H1 (cell line): Measurements from ENCODE around the gene SOX8. TPM values are rescaled to one million over a fixed set of nuclear protein-coding genes. Genes with fewer than 3 reads are reported as not detected.

ENCODE experiments used
- CTCF ChIA-PET: fragments of 300-600 bp; sonication (Branson Sonifier 250); formaldehyde crosslinking; loops from one replicate; lab custom pipeline; 2021; ENCODE audit not compliant: partially characterized antibody; lab: Charles Lee
- POLR2A ChIA-PET: fragments of 300-600 bp; sonication (Branson Sonifier 250); formaldehyde crosslinking; loops from one replicate; lab custom pipeline; 2021; ENCODE audit warnings: inconsistent platforms; ENCODE audit not compliant: partially characterized antibody; lab: Charles Lee
- DNase-seq, 2 experiments: peaks; one replicate each; pipeline versions ENCODE4 v3.0.0 to v3.0.0-alpha.2; 2010 to 2022; ENCODE audit warnings: low spot score in 2 of 2, low read depth in 1 of 2, mixed read lengths in 1 of 2
- FAIRE-seq: peaks from 2 replicates; lab custom pipeline; 2011; peaks lifted over from hg19 to GRCh38; lab: Jason Lieb, UNC
- H2AFZ ChIP-seq: 2 replicates; pipeline ENCODE4 v1.8.1; 2012; ENCODE audit warnings: low read length, inconsistent platforms
- H2AK5ac ChIP-seq: 2 replicates; pipeline ENCODE4 v1.6.1; 2013; ENCODE audit warnings: low read depth, low read length
- H2BK120ac ChIP-seq: replicated peaks from 2 replicates; pipeline ENCODE3; 2013; ENCODE audit warnings: low read depth, low read length, inconsistent platforms
- H2BK12ac ChIP-seq: 2 replicates; pipeline ENCODE4 v1.6.1; 2013; ENCODE audit warnings: low read depth, low read length
- H2BK15ac ChIP-seq: 2 replicates; pipeline ENCODE4 v1.6.1; 2013; ENCODE audit warnings: low read length
- H2BK20ac ChIP-seq: 2 replicates; pipeline ENCODE4 v1.6.1; 2013; ENCODE audit warnings: low read length
- H2BK5ac ChIP-seq: 2 replicates; pipeline ENCODE4 v1.6.1; 2013; ENCODE audit warnings: low read depth, low read length
- H3K14ac ChIP-seq: 2 replicates; pipeline ENCODE4 v1.6.1; 2013; ENCODE audit warnings: inconsistent platforms; ENCODE audit not compliant: insufficient read length
- H3K18ac ChIP-seq: 2 replicates; pipeline ENCODE4 v1.6.1; 2013; ENCODE audit warnings: low read length; ENCODE audit errors: extremely low read depth
- H3K23ac ChIP-seq: 2 replicates; pipeline ENCODE4 v1.6.1; 2013; ENCODE audit warnings: inconsistent platforms; ENCODE audit not compliant: insufficient read length
- H3K23me2 ChIP-seq: 2 replicates; pipeline ENCODE4 v1.6.1; 2013; ENCODE audit warnings: low read depth, low read length
- H3K27ac ChIP-seq: 2 replicates; pipeline ENCODE4 v1.6.1; 2011; ENCODE audit warnings: low read depth, low read length, inconsistent platforms
- H3K27me3 ChIP-seq, 4 experiments: replicated peaks in 1 of 4; 1 replicate in 1 of 4; 2 replicates in 3 of 4; pipeline versions ENCODE4 v1.6.1 to v1.8.1; 2011 to 2013; ENCODE audit warnings: low read length in 3 of 4, mild to moderate bottlenecking in 3 of 4, inconsistent platforms in 2 of 4, mixed read lengths in 2 of 4, moderate library complexity in 1 of 4; ENCODE audit not compliant: control insufficient read depth in 3 of 4, insufficient read depth in 3 of 4; ENCODE audit errors: extremely low read depth in 1 of 4
- H3K36me3 ChIP-seq, 4 experiments: 2 replicates each; pipeline versions ENCODE4 v1.6.1 to v1.8.1; 2011 to 2013; ENCODE audit warnings: mild to moderate bottlenecking in 4 of 4, low read length in 3 of 4, moderate library complexity in 2 of 4, control low read depth in 1 of 4, inconsistent platforms in 1 of 4; ENCODE audit not compliant: insufficient read depth in 4 of 4, control insufficient read depth in 2 of 4
- H3K4ac ChIP-seq: replicated peaks from 2 replicates; pipeline ENCODE3; 2013; ENCODE audit warnings: low read length, low read depth, mixed read lengths, inconsistent platforms; ENCODE audit not compliant: insufficient read length
- H3K4me1 ChIP-seq, 4 experiments: replicated peaks in 1 of 4; 1 replicate in 1 of 4; 2 replicates in 3 of 4; pipeline versions ENCODE4 v1.6.1 to v1.8.1; 2011 to 2013; ENCODE audit warnings: low read length in 3 of 4, inconsistent platforms in 2 of 4, mixed read lengths in 1 of 4; ENCODE audit not compliant: insufficient read depth in 4 of 4, control insufficient read depth in 3 of 4
- H3K4me2 ChIP-seq, 2 experiments: 2 replicates each; pipeline versions ENCODE4 v1.6.1 to v1.8.1; 2011 to 2013; ENCODE audit warnings: low read depth in 2 of 2, low read length in 2 of 2, control low read depth in 1 of 2, inconsistent platforms in 1 of 2, mild to moderate bottlenecking in 1 of 2; ENCODE audit not compliant: insufficient read depth in 1 of 2
- H3K4me3 ChIP-seq, 4 experiments: fragments of 200-600, 300-600 bp in 1 of 4; sonication (generic), shearing (Covaris generic), sonication (Bioruptor Twin) in 1 of 4; 2 replicates each; pipeline versions ENCODE4 v1.5.1 to v1.8.1; 2011 to 2016; ENCODE audit warnings: low read length in 4 of 4, low read depth in 3 of 4, control low read depth in 2 of 4, inconsistent platforms in 2 of 4, mild to moderate bottlenecking in 2 of 4, mixed read lengths in 1 of 4, moderate library complexity in 1 of 4; ENCODE audit not compliant: insufficient read depth in 2 of 4; ENCODE audit errors: extremely low read depth in 1 of 4
- H3K56ac ChIP-seq: replicated peaks from 2 replicates; pipeline ENCODE3; 2013; ENCODE audit warnings: low read depth, mild to moderate bottlenecking, mixed read lengths, low read length, inconsistent platforms; ENCODE audit not compliant: insufficient read length
- H3K79me1 ChIP-seq: 2 replicates; pipeline ENCODE4 v1.6.1; 2013; ENCODE audit warnings: low read depth, low read length, control low read depth
- H3K79me2 ChIP-seq, 2 experiments: 2 replicates each; pipeline versions ENCODE4 v1.6.1 to v1.8.1; 2012 to 2013; ENCODE audit warnings: low read length in 2 of 2, mild to moderate bottlenecking in 2 of 2, inconsistent platforms in 1 of 2; ENCODE audit not compliant: insufficient read depth in 2 of 2, control insufficient read depth in 1 of 2
- H3K9ac ChIP-seq, 4 experiments: replicated peaks in 1 of 4; 1 replicate in 1 of 4; 2 replicates in 3 of 4; pipeline versions ENCODE4 v1.6.1 to v1.8.1; 2011 to 2013; ENCODE audit warnings: low read depth in 3 of 4, low read length in 3 of 4, control low read depth in 2 of 4, mild to moderate bottlenecking in 2 of 4, moderate library complexity in 2 of 4, inconsistent platforms in 1 of 4; ENCODE audit errors: extremely low read depth in 1 of 4
- H3K9me3 ChIP-seq, 2 experiments: 2 replicates each; pipeline versions ENCODE4 v1.6.1 to v1.8.1; 2012 to 2013; ENCODE audit warnings: mild to moderate bottlenecking in 2 of 2, moderate library complexity in 2 of 2, control low read depth in 1 of 2, inconsistent platforms in 1 of 2, low read depth in 1 of 2, low read length in 1 of 2, mixed read lengths in 1 of 2; ENCODE audit not compliant: insufficient read depth in 2 of 2
- H4K20me1 ChIP-seq, 2 experiments: replicated peaks in 1 of 2; 2 replicates each; pipeline versions ENCODE3 to v1.8.1; 2011 to 2013; ENCODE audit warnings: inconsistent platforms in 2 of 2, low read length in 2 of 2, mild to moderate bottlenecking in 1 of 2; ENCODE audit not compliant: insufficient read depth in 2 of 2, control insufficient read depth in 1 of 2
- H4K5ac ChIP-seq: 2 replicates; pipeline ENCODE4 v1.6.1; 2013; ENCODE audit warnings: low read length, low read depth, mixed read lengths, inconsistent platforms; ENCODE audit not compliant: insufficient read length
- H4K8ac ChIP-seq: 2 replicates; pipeline ENCODE4 v1.8.0; 2013; ENCODE audit warnings: mild to moderate bottlenecking, moderate library complexity, low read length, inconsistent platforms; ENCODE audit not compliant: insufficient read depth; ENCODE audit errors: extremely low read depth
- H4K91ac ChIP-seq: replicated peaks from 2 replicates; pipeline ENCODE3; 2013; ENCODE audit warnings: low read length, mixed read lengths, inconsistent platforms; ENCODE audit not compliant: insufficient read length
- BCL11A ChIP-seq, 2 experiments: IDR thresholded peaks; one replicate each; pipeline ENCODE4 v1.6.1; 2011; ENCODE audit warnings: low read depth in 2 of 2, low read length in 2 of 2, mild to moderate bottlenecking in 2 of 2
- CBX8 ChIP-seq: fragments of 300-800, 300-1000 bp; sonication (generic); IDR thresholded peaks from 2 replicates; pipeline ENCODE4 v1.7.1; 2016; ENCODE audit warnings: low read depth, low read length, borderline replicate concordance
- CHD2 ChIP-seq: IDR thresholded peaks from 2 replicates; pipeline ENCODE4 v1.6.1; 2012; ENCODE audit warnings: low read length, improper control_type of control experiment
- CREB1 ChIP-seq: IDR thresholded peaks from 2 replicates; pipeline ENCODE4 v1.6.1; 2012; ENCODE audit warnings: inconsistent platforms
- EP300 ChIP-seq, 2 experiments: IDR thresholded peaks; 1 replicate in 1 of 2; 2 replicates in 1 of 2; pipeline ENCODE4 v1.6.1; 2011 to 2012; ENCODE audit warnings: low read depth in 2 of 2, low read length in 2 of 2, mild to moderate bottlenecking in 2 of 2, borderline replicate concordance in 1 of 2, inconsistent platforms in 1 of 2, moderate library complexity in 1 of 2
- FOSL1 ChIP-seq: IDR thresholded peaks from 2 replicates; pipeline ENCODE4 v1.6.1; 2011; ENCODE audit warnings: mild to moderate bottlenecking, low read depth, low read length, moderate library complexity; ENCODE audit not compliant: insufficient read depth
- MAFK ChIP-seq: IDR thresholded peaks from 2 replicates; pipeline ENCODE4 v1.6.1; 2012; ENCODE audit warnings: low read depth, mild to moderate bottlenecking, improper control_type of control experiment, low read length
- NANOG ChIP-seq: IDR thresholded peaks from 2 replicates; pipeline ENCODE4 v1.6.1; 2011; ENCODE audit warnings: low read length, low read depth, mild to moderate bottlenecking, inconsistent platforms; ENCODE audit not compliant: insufficient read depth, poor library complexity, severe bottlenecking
- PHF8 ChIP-seq: fragments of 200-600 bp; sonication (generic); conservative IDR thresholded peaks from 2 replicates; pipeline ENCODE4 v1.7.1; 2012; ENCODE audit warnings: low read depth, mild to moderate bottlenecking, inconsistent platforms, low read length, moderate library complexity
- SIN3A ChIP-seq, 2 experiments: IDR thresholded peaks in 1 of 2; conservative IDR thresholded peaks in 1 of 2; 2 replicates each; pipeline ENCODE4 v1.6.1; 2011 to 2012; ENCODE audit warnings: low read length in 2 of 2, improper control_type of control experiment in 1 of 2, low read depth in 1 of 2, mild to moderate bottlenecking in 1 of 2
- SIX5 ChIP-seq: IDR thresholded peaks from 2 replicates; pipeline ENCODE4 v1.6.1; 2011; ENCODE audit warnings: mild to moderate bottlenecking, low read depth, low read length
- SP2 ChIP-seq: IDR thresholded peaks from 2 replicates; pipeline ENCODE4 v1.6.1; 2012; ENCODE audit warnings: mild to moderate bottlenecking, low read length, inconsistent platforms
- YY1 ChIP-seq: IDR thresholded peaks from 2 replicates; pipeline ENCODE4 v1.6.1; 2011; ENCODE audit warnings: low read depth, mild to moderate bottlenecking, low read length
- ZNF274 ChIP-seq: IDR thresholded peaks from 2 replicates; pipeline ENCODE4 v1.7.0; 2012; ENCODE audit warnings: low read length, borderline replicate concordance; ENCODE audit errors: extremely low read depth
- WGBS, 2 experiments: shearing (Covaris generic) in 1 of 2; methylation state at CpG; one replicate each; pipeline versions ENCODE4 v1.1.6 to v1.1.7; 2013 to 2015; ENCODE audit warnings: low lambda C conversion rate in 2 of 2, mixed read lengths in 2 of 2, inconsistent platforms in 1 of 2, low coverage in 1 of 2, missing lambda C conversion rate in 1 of 2; ENCODE audit not compliant: insufficient replicate concordance in 2 of 2, insufficient coverage in 1 of 2, insufficient read length in 1 of 2; ENCODE audit errors: extremely low coverage in 1 of 2, missing lambda C conversion rate in 1 of 2; 5-methylcytosine and 5-hydroxymethylcytosine counted together
- polyA plus RNA-seq, 7 experiments: library from polyadenylated mRNA; depleted of rRNA in 3 of 7; stranded (reverse) in 5 of 7; unstranded in 2 of 7; fragments of >200 nt in 5 of 7; fragments of 200-250 nt in 2 of 7; gene quantifications; 1 replicate in 5 of 7; 2 replicates in 1 of 7; 4 replicates in 1 of 7; pipeline versions ENCODE4 v1.2.1 to v1.2.3, GENCODE V29; 2011 to 2013; ENCODE audit warnings: missing spikeins in 2 of 7, mixed read lengths in 2 of 7
- total RNA-seq: library from RNA; stranded (reverse); fragmentation: NEBNext Ultra II Directional; extraction: Animal tissue kit (Norgen Biotek cat#: 25700); gene quantifications from 2 replicates; pipeline ENCODE4 v1.2.1, GENCODE V29; 2021

SOX8 gene
- total and polyA plus RNA-seq, 2 of the 8 experiments (the other 6 are each of a cell fraction or from before 2014, with no cell fraction given): 2.2 to 5.7 TPM

DNA sequence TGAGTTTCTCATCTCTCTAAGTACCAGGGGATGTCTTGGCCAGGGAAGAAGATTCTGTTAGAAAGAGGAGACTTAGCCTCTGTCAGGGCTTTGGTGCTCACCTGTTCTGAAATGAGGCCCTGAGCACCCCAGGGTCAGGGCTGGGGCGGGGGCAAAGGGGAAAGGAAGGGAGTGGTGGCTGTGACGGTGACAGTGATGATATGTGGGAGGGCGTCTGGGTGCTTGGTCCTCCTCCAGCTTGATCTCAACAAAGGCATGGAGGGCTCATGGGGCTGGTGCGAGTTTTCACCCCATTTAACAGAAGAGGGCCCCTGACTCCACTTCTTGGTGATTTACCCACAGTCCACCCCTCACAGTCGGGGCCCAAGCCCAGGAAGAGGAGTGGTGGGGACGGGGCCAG lies 15.1 kb downstream of the SOX8 start:
- Histone ChIP-seq H3K9ac (no peak overlapping the region), H2BK120ac (no peak overlapping the region), H2BK15ac (no peak overlapping the region), H3K79me2 (no peaks in the 10 kb centered on the region), H3K18ac (no peak overlapping the region; the same call in 1 of the 2 replicates), H2AK5ac (no peak overlapping the region), H3K4me2 (no peak overlapping the region), H3K36me3 (no peaks in the 10 kb centered on the region), H3K9me3 (peaks cover 18 to 79% of the 10 kb centered on the region in 2 experiments), H2BK20ac (no peak overlapping the region), H2BK12ac (no peak overlapping the region), H3K4ac (no peak overlapping the region), H2BK5ac (no peak overlapping the region), H3K4me1 (peaks cover 0 to 5% (median 0%) of the 10 kb centered on the region in 4 experiments; a peak in 1 of 7 replicates), H4K91ac (no peak overlapping the region), H3K23ac (no peak overlapping the region), H4K5ac (no peak overlapping the region), H4K8ac (no peak overlapping the region; the same call in 1 of the 2 replicates), H3K56ac (no peak overlapping the region), H3K14ac (no peak overlapping the region), H3K27me3 (no peaks in the 10 kb centered on the region), H3K27ac (no peak overlapping the region), H4K20me1 (peaks cover 0 to 2% of the 10 kb centered on the region in 2 experiments), H3K79me1 (no peaks in the 10 kb centered on the region), H3K4me3 (no peak overlapping the region), H3K23me2 (peaks cover 10% of the 10 kb centered on the region; the same call in 1 of the 2 replicates), H2AFZ (no peak overlapping the region)
- 71% methylated on average over 6 of the region's 6 CpGs; no CpG with 5 or more reads in 1 of the 2 experiments for WGBS, 2 experiments
- CTCF ChIA-PET: interaction anchor here (1.8 kb wide), 1 partner anchor 18 kb away, joined by 5 read pairs; no protein-coding TSS in a partner anchor
- DNase-seq (no peak), FAIRE-seq (no peak)
- POLR2A ChIA-PET: no interaction called here
- TF ChIP-seq CBX8 (no peak), ZNF274 (no peak), SIN3A (conservative IDR thresholded peaks at IDR 0.05 in 1 of 2, IDR thresholded peaks at IDR 0.05 in 1 of 2; ENCODE audit: low read depth in 1 of 2, low read length in 2 of 2) (no peak), YY1 (no peak), EP300 (IDR thresholded peaks at IDR 0.05; ENCODE audit: borderline replicate concordance in 1 of 2, low read depth in 2 of 2, low read length in 2 of 2) (no peak), FOSL1 (no peak), CHD2 (no peak), BCL11A (IDR thresholded peaks at IDR 0.05; ENCODE audit: low read depth in 2 of 2, low read length in 2 of 2) (no peak), CREB1 (no peak), NANOG (no peak), SIX5 (no peak), PHF8 (no peak), SP2 (no peak), MAFK (no peak)
